Measurements from ENCODE around the gene TMEM117.

GRCh38 chr12:44227616-44228015, 391.7 kb downstream of the TMEM117 start:
- no peak for TF ChIP-seq POLR2A (IDR thresholded peaks at IDR 0.05; ENCODE audit: low read depth, low read length)
- TF ChIP-seq POLR2AphosphoS5 (IDR thresholded peaks at IDR 0.05; ENCODE audit: low read depth, low read length) = no peak

Measured in GM12892 (cell line).